NOMO-1 treated with dmso at 0.1 percent for 144 hours (cell line): ENCODE data around the gene ACSS3.
"Not testable (repeated sequence)": the region's sequence is repeated elsewhere in the genome, so short reads cannot be mapped to it uniquely, and the experiment has no call there.

ENCODE experiments used
- DNase-seq: peaks from one replicate; lab custom pipeline; 2025; ENCODE audit not compliant: unreplicated experiment; lab: John Stamatoyannopoulos, UW

Gene ACSS3

GRCh38 chr12:81077686-81078441 is at the start of gene ACSS3:
Gene ACSS3, plus strand, starts transcription at chr12:81078079. Its CDS starts 42 bp downstream, at chr12:81078121.
- DNase-seq = no peak

GRCh38 chr12:81034926-81035325 is 43.0 kb upstream of the ACSS3 start:
- DNase-seq = no peak

GRCh38 chr12:81039231-81039630 is 38.6 kb upstream of the ACSS3 start:
- DNase-seq = no peak

GRCh38 chr12:81043979-81044740 is 33.7 kb upstream of the ACSS3 start:
- DNase-seq = no peak

GRCh38 chr12:81064971-81065370 is 12.9 kb upstream of the ACSS3 start:
- DNase-seq = not testable (repeated sequence)

GRCh38 chr12:81070846-81071245 is 7.0 kb upstream of the ACSS3 start:
- no peak for DNase-seq

- no peak for DNase-seq
Measured at GRCh38 chr12:81075539-81075938, 2.3 kb upstream of the ACSS3 start.

GRCh38 chr12:81077329-81077685 is 572 bp upstream of the ACSS3 start:
- DNase-seq = no peak

- DNase-seq = no peak
Measured at GRCh38 chr12:81078469-81079196, 754 bp downstream of the ACSS3 start.

- no peak for DNase-seq
Measured at GRCh38 chr12:81079280-81080076, 1.6 kb downstream of the ACSS3 start.

GRCh38 chr12:81080431-81080983 is 2.6 kb downstream of the ACSS3 start:
- DNase-seq = no peak

- DNase-seq = no peak
Measured at GRCh38 chr12:81081726-81082125, 3.8 kb downstream of the ACSS3 start.

- no peak for DNase-seq
Measured at GRCh38 chr12:81083018-81083417, 5.1 kb downstream of the ACSS3 start.

GRCh38 chr12:81083906-81084513 is 6.1 kb downstream of the ACSS3 start:
- no peak for DNase-seq

- no peak for DNase-seq
Measured at GRCh38 chr12:81084811-81085350, 7.0 kb downstream of the ACSS3 start.

GRCh38 chr12:81085832-81086231 is 8.0 kb downstream of the ACSS3 start:
- DNase-seq = no peak

GRCh38 chr12:81086342-81086741 is 8.5 kb downstream of the ACSS3 start:
- no peak for DNase-seq

- DNase-seq = no peak
Measured at GRCh38 chr12:81088221-81088620, 10.3 kb downstream of the ACSS3 start.

- no peak for DNase-seq
Measured at GRCh38 chr12:81089412-81089811, 11.5 kb downstream of the ACSS3 start.

- no peak for DNase-seq
Measured at GRCh38 chr12:81092053-81092452, 14.2 kb downstream of the ACSS3 start.
